PFSK-1 (cell line): ENCODE results near the gene AANAT.

Source experiments
- POLR2AphosphoS5 ChIP-seq: IDR thresholded peaks from 2 replicates; pipeline ENCODE4 v1.6.1; 2012; ENCODE audit warnings: low read depth, mild to moderate bottlenecking, control low read depth, low read length, moderate library complexity
- SIN3A ChIP-seq: IDR thresholded peaks from 2 replicates; pipeline ENCODE4 v1.6.1; 2012; ENCODE audit warnings: mild to moderate bottlenecking, low read length, moderate library complexity, borderline replicate concordance; ENCODE audit not compliant: insufficient read depth
- TF ChIP-seq, protein P1 (sequence below), 2 experiments: IDR thresholded peaks; 2 replicates each; pipeline versions ENCODE4 v1.6.1 to v1.8.0; 2011 to 2012; ENCODE audit warnings: low read depth in 2 of 2, low read length in 2 of 2, control low read depth in 1 of 2, inconsistent platforms in 1 of 2, mild to moderate bottlenecking in 1 of 2, moderate library complexity in 1 of 2; ENCODE audit not compliant: insufficient read depth in 1 of 2

DNA sequence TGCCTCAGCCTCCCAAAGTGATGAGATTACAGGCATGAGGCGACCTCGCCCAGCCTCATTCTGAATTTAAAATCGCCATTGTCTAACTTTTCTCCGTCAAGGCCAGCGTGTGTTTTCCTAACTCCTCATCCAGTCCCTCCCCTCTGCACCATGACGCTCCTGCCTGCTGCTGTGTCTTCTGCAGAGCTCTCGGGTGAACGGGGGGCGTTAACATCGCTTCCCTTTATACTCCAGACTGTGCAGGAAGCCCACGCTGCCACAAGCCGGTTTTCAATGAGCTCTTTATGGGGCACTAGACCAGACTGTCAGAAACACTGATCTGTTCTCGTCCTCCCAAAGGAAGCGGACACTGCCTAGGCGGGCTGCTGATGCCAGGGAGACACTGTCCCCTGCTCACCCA, 13.2 kb downstream of the AANAT start:
- TF ChIP-seq POLR2AphosphoS5, result no peak
- TF ChIP-seq, protein P1, sequence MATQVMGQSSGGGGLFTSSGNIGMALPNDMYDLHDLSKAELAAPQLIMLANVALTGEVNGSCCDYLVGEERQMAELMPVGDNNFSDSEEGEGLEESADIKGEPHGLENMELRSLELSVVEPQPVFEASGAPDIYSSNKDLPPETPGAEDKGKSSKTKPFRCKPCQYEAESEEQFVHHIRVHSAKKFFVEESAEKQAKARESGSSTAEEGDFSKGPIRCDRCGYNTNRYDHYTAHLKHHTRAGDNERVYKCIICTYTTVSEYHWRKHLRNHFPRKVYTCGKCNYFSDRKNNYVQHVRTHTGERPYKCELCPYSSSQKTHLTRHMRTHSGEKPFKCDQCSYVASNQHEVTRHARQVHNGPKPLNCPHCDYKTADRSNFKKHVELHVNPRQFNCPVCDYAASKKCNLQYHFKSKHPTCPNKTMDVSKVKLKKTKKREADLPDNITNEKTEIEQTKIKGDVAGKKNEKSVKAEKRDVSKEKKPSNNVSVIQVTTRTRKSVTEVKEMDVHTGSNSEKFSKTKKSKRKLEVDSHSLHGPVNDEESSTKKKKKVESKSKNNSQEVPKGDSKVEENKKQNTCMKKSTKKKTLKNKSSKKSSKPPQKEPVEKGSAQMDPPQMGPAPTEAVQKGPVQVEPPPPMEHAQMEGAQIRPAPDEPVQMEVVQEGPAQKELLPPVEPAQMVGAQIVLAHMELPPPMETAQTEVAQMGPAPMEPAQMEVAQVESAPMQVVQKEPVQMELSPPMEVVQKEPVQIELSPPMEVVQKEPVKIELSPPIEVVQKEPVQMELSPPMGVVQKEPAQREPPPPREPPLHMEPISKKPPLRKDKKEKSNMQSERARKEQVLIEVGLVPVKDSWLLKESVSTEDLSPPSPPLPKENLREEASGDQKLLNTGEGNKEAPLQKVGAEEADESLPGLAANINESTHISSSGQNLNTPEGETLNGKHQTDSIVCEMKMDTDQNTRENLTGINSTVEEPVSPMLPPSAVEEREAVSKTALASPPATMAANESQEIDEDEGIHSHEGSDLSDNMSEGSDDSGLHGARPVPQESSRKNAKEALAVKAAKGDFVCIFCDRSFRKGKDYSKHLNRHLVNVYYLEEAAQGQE (IDR thresholded peaks at IDR 0.05; ENCODE audit: insufficient read depth in 1 of 2, low read depth in 2 of 2, low read length in 2 of 2), result no peak
- TF ChIP-seq SIN3A, result no peak
